GM18868 (cell line): ENCODE results near the gene SLX4.
"Not testable (repeated sequence)": the region's sequence is repeated elsewhere in the genome, so short reads cannot be mapped to it uniquely, and the experiment has no call there.

Source experiments
- ATAC-seq: cut with Tn5 transposase; IDR thresholded peaks from one replicate; pipeline ENCODE4 v1.9.1; 2021; ENCODE audit warnings: mild to moderate bottlenecking, moderate library complexity; ENCODE audit not compliant: unreplicated experiment

SLX4 gene

DNA sequence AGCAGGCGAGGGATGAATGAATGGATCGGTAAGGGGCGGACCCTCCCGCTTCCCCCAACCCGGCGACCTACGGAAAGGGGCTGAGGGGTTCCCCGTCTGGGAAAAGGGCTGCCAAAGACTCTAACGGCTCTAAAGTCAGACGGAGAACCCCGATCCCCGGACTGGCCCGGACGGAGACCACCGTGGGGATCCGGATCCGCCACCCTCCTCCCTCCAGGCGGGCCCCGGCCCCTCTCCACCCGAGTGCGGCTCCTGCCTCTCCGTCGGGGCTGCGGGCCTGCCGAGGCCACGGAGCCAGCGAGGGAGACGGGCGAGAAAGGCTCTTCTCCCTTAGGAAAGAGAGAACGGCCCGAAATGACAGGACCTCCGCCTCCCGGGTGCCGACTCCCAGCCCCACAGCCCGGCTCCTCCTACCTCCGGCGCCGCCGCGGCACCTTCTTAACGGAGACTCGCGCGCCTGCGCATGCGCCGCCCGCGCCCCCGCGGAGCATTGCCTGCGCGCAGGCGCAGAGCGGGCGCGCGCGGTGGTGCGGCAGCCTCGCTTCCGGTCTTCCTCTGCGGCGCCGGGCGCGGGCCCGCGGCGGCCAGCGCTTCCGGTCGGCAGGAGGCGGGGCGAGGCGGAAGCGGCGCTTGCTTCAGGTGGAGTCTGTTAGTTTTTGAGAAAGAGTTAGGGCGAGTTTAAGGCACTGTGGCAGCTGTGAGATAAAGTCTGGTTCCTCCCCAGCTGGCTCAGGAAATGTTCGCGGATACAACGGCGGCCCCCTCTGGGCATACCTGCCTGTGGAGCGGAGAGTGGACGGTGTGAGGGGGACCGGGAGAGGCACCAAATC, at the start of gene SLX4:
TSS of gene SLX4 (minus strand) at position 461 of the 830 bp plus-strand sequence. CDS start 2,642 bp downstream, outside the sequence.
- ATAC-seq: peak; percentile 80

- ATAC-seq: no peak
Observed at GRCh38 chr16:3659251-3659650, 47.8 kb upstream of the SLX4 start.

GRCh38 chr16:3656491-3657468, 45.4 kb upstream of the SLX4 start:
- ATAC-seq: no peak

DNA sequence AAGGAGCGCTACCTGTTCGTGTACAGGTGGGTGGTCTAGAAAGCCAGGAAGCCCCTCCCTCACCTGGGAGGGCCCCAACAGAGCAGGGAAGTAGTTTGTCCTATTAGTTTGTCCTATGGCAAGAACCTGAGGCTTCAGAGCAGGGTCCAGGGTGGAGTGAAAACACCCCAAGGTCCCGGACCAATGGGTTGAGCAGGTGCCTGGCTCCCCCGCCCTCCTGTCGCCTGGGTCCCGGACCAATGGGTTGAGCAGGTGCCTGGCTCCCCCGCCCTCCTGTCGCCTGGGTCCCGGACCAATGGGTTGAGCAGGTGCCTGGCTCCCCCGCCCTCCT, 44.7 kb upstream of the SLX4 start:
- not testable (repeated sequence) for ATAC-seq

DNA sequence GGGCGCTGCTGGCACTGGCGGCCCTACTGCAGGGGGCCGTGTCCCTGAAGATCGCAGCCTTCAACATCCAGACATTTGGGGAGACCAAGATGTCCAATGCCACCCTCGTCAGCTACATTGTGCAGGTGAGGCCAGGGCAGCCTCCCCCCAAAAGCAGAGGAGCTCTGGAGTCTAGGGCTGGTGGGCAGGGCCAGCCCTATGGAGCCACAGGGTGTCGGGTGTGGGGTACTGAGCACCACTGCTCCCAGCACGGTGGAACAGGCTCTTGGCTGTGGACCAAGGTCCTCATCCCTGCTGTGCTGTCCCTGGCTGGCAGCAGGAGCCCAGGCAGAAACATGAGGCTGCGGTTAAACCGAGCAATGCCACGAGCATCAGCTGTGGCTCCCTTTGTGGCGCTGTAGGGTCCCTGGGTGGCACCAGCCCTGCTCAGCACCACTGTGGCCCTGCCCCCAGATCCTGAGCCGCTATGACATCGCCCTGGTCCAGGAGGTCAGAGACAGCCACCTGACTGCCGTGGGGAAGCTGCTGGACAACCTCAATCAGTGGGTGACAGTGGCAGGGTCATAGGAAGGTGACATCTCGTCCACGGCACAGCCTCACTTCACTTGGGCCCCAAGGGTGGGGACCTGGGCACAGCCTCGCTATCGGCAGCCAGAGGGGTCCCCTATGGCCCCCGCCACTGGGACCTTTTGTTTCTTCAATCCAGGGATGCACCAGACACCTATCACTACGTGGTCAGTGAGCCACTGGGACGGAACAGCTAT, 44.2 kb upstream of the SLX4 start:
- ATAC-seq: no peak

GRCh38 chr16:3655030-3655395, 43.6 kb upstream of the SLX4 start:
- ATAC-seq: no peak

DNA sequence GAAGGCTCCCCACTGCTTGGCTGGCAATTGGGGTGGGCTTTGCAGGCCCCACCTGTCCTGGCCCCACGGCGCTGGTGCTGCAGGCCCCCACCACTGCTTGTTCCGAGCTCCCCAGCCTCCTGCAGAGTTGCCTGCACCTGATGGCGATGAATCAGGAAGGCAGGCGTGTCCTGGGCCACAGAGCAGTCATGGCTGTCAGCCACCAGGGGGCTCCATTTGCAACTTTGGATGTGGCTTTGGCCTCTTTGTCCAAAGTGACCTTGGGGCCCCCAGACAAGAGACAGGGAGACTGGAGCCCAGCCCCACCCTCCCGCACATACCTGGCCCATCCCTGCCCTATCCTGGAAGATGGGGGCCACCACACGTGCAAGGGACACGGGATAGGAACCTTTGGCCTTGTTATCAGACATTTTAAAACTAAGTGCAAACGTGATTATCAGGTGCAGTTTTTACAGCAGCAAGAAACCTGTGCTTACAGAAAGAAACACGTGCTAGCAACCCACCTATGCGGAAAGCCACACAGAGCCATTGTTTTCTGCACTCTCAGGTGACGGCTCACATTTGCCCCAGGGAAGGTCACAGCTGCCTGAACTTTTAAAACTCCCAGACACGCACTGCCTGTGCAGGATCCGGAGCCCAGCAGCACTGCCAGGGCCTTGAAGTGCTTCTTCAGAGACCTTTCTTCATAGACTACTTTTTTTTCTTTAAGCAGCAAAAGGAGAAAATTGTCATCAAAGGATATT, 43.0 kb upstream of the SLX4 start, which contains the start of gene DNASE1:
TSS of gene DNASE1 (plus strand) at position 443 of the 743 bp plus-strand sequence. CDS start 683 bp downstream, outside the sequence.
- ATAC-seq: no peak

- ATAC-seq: no peak
Observed at GRCh38 chr16:3652373-3653195, 41.2 kb upstream of the SLX4 start.

- ATAC-seq: no peak
Observed at GRCh38 chr16:3651461-3652372, 40.3 kb upstream of the SLX4 start.

DNA sequence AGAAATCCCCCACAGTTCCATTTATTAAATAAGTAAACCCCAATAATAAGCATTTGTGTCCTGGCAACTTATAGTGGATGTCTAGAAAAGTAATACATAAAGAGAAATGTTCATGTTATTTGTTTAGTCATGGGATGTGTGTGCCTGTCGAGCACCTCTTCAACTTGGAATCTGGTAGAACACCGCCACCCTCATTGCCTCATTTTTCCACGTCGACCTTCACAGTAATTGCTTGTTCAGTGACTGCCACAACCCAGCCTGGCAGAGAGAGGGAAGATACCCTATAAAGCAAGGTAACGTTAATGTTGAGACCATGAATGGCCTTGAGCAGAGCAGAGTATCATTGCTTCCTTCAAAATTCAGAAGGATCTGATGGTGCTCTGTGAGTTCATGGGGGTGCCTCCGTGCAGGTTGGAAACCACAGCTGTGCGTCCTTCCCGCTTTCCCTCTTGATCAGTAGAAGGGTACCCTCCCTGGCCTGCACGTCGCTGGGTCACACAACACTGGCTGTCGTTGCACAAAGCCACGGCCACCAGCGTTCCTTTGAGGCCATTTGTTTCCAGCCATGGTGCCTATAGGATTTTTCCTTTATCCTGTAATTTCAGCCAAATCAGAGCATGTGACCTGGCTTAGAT, 39.3 kb upstream of the SLX4 start:
- no peak for ATAC-seq

DNA sequence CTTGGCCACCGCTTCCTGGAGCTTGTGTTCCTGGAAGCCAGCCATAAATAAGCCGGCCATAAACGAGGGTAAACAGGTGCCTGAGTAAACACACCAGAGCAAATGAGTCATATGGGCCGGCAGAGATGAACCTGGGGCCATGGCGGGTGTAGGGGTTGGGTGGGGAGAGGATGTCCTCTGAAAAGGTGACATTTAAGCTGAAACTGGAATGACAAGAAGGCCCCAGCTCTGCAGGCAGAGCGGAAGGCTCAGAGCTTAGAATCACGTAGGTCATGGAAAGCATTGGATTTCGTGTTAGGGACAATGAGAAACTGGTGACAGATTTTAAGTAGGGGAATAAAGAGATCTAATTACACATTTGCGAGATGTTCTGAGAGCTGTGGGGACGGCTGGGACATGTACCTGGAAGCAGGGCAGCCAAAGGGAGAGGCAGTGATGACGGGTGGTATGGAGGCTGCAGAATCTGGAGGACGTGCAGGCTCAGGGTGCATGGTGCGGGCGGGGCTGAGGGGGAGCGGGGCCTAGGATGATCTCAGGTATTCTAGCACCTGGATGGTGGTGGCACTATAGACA, 35.0 kb upstream of the SLX4 start:
- ATAC-seq: no peak

GRCh38 chr16:3645504-3646347, 34.3 kb upstream of the SLX4 start:
- ATAC-seq: no peak

- ATAC-seq: no peak
Observed at GRCh38 chr16:3645108-3645503, 33.7 kb upstream of the SLX4 start.

GRCh38 chr16:3643095-3643730, 31.8 kb upstream of the SLX4 start:
- ATAC-seq: no peak

DNA sequence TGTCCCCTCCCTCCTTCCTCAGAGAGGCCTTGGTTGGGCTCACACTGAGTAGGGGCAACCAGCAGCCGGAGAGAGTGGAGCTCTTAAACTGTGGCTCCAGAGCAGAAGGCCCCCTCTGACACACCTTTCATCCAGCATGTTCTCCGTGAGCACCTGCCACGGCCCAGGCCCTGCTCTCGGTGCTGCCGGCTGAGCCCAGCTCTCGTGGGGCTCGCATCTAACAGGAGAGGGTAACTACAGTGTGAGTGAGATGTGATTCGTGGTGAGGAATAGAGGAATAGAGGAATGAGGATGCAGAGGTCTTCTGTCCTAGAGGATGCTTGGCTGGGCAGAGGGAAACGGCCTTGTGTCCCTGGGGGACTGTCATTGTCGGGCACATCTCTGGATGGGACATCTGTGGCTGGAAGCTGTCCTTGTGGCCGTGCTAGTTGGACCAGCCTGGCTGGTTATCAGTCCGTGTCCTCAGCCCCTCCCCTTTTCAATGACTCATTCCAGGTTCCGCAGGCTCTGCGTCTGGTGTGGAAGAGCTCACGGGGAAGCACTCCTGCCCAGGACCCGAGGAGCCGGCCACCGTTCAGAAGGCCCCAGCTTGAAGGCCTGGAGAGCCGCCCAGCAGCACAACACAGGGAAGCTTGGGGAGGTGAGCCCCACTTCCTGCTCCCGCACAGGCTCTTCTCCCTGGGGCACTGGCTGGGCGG, 31.1 kb upstream of the SLX4 start:
- ATAC-seq: no peak
